Measurements from ENCODE around the gene RCAN1.

DNA sequence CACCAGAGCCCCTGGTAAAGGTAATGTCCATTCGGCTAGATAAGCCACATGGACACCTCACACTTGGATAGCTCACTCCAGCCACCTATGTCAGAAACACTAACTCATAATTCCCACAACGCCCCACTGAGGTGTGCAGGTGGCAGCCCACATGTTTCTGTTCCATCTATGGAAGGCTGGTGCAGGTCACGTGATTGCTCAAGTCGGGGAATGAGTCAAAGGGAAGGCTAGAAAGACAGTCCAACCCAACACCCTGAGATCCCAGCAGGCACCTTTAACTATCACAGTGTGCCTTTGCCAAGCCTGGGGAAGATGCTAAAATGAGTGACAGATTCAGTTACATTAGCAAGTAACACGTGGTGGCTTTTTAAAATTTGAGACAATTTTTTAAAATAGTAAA, 57.7 kb downstream of the RCAN1 start:
- no peak for TF ChIP-seq FOXJ3 (CRISPR knock-in tag; IDR thresholded peaks at IDR 0.05; ENCODE audit: borderline replicate concordance)
- TF ChIP-seq, protein P1, sequence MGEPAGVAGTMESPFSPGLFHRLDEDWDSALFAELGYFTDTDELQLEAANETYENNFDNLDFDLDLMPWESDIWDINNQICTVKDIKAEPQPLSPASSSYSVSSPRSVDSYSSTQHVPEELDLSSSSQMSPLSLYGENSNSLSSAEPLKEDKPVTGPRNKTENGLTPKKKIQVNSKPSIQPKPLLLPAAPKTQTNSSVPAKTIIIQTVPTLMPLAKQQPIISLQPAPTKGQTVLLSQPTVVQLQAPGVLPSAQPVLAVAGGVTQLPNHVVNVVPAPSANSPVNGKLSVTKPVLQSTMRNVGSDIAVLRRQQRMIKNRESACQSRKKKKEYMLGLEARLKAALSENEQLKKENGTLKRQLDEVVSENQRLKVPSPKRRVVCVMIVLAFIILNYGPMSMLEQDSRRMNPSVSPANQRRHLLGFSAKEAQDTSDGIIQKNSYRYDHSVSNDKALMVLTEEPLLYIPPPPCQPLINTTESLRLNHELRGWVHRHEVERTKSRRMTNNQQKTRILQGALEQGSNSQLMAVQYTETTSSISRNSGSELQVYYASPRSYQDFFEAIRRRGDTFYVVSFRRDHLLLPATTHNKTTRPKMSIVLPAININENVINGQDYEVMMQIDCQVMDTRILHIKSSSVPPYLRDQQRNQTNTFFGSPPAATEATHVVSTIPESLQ (CRISPR knock-in tag; conservative IDR thresholded peaks at IDR 0.05): no peak
- TF ChIP-seq, protein P2, sequence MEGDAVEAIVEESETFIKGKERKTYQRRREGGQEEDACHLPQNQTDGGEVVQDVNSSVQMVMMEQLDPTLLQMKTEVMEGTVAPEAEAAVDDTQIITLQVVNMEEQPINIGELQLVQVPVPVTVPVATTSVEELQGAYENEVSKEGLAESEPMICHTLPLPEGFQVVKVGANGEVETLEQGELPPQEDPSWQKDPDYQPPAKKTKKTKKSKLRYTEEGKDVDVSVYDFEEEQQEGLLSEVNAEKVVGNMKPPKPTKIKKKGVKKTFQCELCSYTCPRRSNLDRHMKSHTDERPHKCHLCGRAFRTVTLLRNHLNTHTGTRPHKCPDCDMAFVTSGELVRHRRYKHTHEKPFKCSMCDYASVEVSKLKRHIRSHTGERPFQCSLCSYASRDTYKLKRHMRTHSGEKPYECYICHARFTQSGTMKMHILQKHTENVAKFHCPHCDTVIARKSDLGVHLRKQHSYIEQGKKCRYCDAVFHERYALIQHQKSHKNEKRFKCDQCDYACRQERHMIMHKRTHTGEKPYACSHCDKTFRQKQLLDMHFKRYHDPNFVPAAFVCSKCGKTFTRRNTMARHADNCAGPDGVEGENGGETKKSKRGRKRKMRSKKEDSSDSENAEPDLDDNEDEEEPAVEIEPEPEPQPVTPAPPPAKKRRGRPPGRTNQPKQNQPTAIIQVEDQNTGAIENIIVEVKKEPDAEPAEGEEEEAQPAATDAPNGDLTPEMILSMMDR (CRISPR knock-in tag; IDR thresholded peaks at IDR 0.05): no peak

Measured in HepG2 (cell line).